AG09319 (cell line): ENCODE results near the gene DSG2.

ENCODE experiments used
- DNase-seq: peaks from one replicate; pipeline ENCODE4 v3.0.0-alpha.2; 2010; ENCODE audit warnings: low read depth; ENCODE audit errors: extremely low read depth
- TF ChIP-seq, protein P1 (sequence below): IDR thresholded peaks from 2 replicates; pipeline ENCODE4 v1.5.1; 2011; ENCODE audit warnings: low read depth, mild to moderate bottlenecking, inconsistent platforms, low read length, moderate library complexity

Gene DSG2

DNA sequence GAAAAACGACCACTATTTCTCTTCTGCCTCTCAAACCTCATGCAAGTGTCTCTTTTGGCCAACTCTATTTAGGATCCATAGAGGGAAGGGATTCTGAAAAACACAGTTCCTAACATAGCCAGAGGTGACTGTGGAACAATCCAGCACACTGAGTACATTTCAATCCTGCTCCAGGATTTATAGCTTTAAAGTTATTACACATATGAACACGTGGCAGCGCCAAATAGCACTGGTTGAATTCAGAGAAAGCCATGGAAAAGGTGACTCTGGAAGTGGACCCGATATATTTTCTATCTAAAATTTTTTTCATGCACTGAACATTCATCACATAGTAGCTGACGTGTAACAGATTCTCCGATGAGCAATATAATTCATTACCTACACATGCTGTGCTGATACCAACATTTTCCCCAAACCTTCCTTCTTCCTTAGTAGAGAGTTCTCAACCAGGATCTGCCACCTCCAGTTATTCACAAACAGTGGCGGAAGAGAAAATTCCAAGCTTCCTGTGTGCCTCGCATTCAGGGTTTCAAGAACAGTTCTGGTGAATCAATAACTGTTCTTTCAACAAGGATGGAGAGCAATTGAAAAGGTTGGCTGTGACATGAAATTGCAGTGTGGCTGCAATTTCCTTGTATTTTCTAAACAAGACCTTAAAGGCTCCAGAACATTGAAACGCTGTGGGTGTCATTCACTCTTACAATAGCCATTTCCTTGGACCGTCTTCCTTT is 68.0 kb downstream of the DSG2 start:
- TF ChIP-seq, protein P1, sequence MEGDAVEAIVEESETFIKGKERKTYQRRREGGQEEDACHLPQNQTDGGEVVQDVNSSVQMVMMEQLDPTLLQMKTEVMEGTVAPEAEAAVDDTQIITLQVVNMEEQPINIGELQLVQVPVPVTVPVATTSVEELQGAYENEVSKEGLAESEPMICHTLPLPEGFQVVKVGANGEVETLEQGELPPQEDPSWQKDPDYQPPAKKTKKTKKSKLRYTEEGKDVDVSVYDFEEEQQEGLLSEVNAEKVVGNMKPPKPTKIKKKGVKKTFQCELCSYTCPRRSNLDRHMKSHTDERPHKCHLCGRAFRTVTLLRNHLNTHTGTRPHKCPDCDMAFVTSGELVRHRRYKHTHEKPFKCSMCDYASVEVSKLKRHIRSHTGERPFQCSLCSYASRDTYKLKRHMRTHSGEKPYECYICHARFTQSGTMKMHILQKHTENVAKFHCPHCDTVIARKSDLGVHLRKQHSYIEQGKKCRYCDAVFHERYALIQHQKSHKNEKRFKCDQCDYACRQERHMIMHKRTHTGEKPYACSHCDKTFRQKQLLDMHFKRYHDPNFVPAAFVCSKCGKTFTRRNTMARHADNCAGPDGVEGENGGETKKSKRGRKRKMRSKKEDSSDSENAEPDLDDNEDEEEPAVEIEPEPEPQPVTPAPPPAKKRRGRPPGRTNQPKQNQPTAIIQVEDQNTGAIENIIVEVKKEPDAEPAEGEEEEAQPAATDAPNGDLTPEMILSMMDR = no peak
- no peak for DNase-seq

DNA sequence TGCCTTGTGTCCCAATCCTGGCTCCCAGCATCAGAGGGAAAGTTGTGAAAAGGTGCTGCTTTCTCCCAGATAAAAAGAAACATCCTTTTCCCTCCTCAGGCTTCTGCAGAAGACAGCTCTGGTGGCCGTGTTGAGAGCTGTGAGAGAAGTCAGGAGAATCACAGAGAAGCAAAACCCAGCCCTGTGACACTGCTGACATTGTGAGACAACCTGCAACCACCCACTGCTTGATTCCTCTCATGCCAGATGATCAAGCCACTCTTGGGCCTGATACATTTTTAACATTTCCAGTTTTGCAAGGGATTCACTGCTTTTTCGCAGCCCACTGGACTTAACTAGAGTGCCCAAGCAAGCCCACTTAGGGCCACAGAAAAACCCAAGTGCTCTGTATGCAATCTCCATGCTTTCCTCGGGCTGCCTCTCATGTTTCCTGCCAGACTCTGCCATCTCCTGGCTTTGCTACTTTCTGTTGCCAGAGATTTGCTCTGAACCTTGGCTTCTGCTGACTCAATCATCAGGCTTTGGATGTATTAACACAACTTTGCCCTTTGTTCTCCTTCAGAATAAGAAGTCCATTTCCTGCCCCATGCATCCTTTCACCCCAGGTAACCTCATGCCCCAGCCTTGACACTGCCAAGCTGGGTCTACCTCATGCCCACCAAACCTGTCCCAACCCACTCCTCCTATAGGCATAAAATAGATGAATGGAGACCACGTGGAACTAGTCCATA is 68.8 kb downstream of the DSG2 start:
- no peak for DNase-seq
- TF ChIP-seq, protein P1 = no peak

DNA sequence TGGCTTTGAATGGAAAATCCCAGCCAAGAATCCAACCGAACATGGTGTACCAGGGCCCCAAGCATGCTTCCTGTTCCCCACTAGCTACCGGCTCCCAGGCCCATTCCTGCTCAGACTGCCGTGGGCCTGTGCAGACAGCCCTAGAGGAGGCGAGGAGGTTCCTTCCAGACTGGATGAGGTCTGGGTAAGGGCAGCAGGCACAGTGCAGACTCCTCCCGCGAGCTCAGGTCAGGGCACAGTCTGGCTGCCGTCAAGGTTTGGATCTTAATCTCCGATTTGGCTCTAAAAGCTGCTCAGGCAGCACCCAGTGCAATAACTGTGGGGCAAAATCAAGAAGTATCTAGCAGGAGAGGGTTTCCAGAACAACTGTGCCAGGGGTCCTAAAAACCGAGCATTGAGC is 74.4 kb downstream of the DSG2 start:
- DNase-seq = no peak
- TF ChIP-seq, protein P1 = no peak

DNA sequence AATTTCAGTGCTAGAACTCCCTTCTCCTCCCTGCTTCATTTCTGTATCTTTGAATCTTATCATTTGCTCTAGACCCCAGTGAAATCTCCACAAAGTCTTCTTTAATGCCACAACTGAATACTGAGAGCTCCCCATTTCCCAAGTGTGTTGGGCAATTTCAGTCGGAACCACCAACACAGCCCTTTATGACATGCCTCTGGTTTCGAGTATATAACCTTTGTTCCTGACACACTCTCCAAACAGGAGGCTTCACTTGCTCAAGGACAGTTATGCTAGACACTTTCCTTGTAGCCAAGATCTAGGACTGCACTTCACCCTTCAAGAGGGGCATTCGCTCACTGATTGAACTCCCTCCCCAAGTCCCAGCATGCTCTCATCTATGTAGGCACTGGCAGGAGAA is 75.1 kb downstream of the DSG2 start:
- TF ChIP-seq, protein P1 = no peak
- no peak for DNase-seq

DNA sequence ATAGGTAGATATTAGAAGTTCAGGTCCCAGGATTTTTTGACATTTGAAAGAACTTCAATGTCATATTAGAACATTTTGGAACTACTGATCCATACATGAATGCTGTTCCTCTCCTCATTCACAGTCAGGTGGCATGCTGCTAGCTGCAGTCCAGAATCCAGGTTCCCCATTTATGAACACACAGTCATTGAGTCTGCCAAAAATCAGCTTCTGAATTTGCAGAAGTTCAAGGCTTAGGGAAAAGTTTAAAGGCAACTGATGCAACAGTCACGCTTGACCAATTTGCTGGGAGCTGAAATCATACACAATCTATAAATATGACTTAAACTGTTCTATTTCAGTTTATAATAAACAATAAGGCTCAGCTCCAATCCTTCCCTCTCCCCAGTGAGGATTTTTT is 76.4 kb downstream of the DSG2 start:
- TF ChIP-seq, protein P1 = no peak
- DNase-seq = no peak

DNA sequence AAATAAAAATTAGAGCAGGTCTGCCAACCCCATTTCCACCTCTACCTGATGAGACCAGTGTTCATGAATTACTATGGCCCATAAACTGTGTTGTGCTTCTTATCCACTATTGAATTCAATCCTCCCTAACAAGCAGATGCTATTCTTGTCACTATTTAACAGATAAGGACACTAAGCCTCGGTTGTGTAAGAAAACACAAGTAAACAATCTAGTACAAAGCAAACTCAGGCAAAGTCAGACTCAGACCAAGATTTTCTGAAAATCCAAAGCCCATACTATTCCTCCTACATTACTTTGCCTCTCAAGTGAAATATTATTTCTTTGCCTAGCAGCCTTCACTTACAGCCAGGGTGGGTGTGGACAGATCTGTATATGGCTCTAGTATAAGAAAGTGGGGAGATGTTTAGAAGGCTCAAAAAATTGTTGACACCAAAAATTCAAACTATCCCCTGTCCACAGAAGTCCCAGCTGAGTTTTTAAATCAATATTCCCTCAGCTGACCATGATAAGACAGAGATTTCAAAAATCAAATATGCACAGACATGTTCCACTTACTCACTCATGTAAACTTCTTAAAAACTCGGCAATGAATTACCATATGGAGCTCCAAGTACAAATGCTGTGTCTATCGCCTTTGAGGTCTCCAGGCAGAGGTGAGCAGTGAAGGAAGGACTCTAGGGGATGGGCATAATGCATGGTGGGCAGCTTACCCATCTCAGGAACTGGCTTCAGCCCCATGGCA is 77.7 kb downstream of the DSG2 start:
- no peak for DNase-seq
- TF ChIP-seq, protein P1 = no peak

DNA sequence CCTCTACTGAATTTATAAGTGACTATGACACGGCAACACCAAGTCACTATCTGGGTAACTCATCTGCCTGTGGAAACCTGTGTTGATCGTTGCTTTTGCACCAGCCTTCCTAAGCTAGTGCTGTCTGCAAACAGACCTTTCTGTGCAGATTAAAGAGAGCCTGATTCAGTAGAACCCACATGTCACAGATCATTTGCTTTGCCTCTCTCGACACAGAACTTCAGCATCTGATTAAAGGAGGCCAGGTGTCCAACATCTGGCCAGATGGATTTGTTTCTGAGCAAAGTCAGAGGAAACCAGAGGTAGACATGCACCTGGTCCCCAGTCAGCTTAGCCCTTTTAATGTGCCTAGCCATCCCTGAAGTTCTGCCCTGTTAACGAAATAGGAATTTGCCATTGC is 78.7 kb downstream of the DSG2 start:
- TF ChIP-seq, protein P1 = no peak
- no peak for DNase-seq
